K562 (cell line): Measurements from ENCODE around the gene YJU2. TPM values are rescaled to one million over a fixed set of nuclear protein-coding genes. Genes with fewer than 3 reads are reported as not detected.
A peak's percentile ranks its signal among the peaks of the same experiment; 100 is the strongest.

Source experiments
- CBFA2T3 ChIP-seq: fragments of 450-650 bp; IDR thresholded peaks from 2 replicates; pipeline ENCODE4 v1.6.1; 2017
- CC2D1A ChIP-seq: fragments of 450-650 bp; IDR thresholded peaks from 2 replicates; pipeline ENCODE4 v1.6.1; 2017; ENCODE audit warnings: mild to moderate bottlenecking
- CUX1 ChIP-seq: fragments of 200-800 bp; sonication (Bioruptor generic); IDR thresholded peaks from 2 replicates; pipeline ENCODE4 v1.6.1; 2016; ENCODE audit warnings: missing genetic modification characterization, missing compliant biosample characterization
- GTF3C2 ChIP-seq: IDR thresholded peaks from 3 replicates; pipeline ENCODE4 v1.6.1; 2011; ENCODE audit warnings: borderline replicate concordance, mild to moderate bottlenecking, moderate library complexity; ENCODE audit not compliant: insufficient read length; ENCODE audit errors: extremely low read depth
- IRF1 ChIP-seq: sonication (generic); formaldehyde crosslinking; IDR thresholded peaks from 2 replicates; pipeline ENCODE4 v1.8.0; 2022; ENCODE audit warnings: missing genetic modification reagents, mild to moderate bottlenecking, borderline replicate concordance
- NR2C2 ChIP-seq, 2 experiments: fragments of 200-800 bp in 1 of 2; sonication (Bioruptor generic) in 1 of 2; sonication (generic) in 1 of 2; formaldehyde crosslinking in 1 of 2; IDR thresholded peaks; 2 replicates each; pipeline versions ENCODE4 v1.6.1 to v1.8.0; 2016 to 2022; ENCODE audit warnings: mild to moderate bottlenecking in 1 of 2, missing compliant biosample characterization in 1 of 2, missing genetic modification characterization in 1 of 2, missing genetic modification reagents in 1 of 2
- RBM39 ChIP-seq: fragments of 200-400 bp; formaldehyde crosslinking; optimal IDR thresholded peaks from 2 replicates; pipeline ENCODE3; 2018; ENCODE audit warnings: low read depth, low read length
- SMAD1 ChIP-seq: fragments of 150-350 bp; IDR thresholded peaks from 2 replicates; pipeline ENCODE4 v1.6.1; 2014; ENCODE audit warnings: low read length, low read depth; ENCODE audit not compliant: partially characterized antibody
- SMC3 ChIP-seq: conservative IDR thresholded peaks from 2 replicates; pipeline ENCODE4 v1.6.1; 2011; ENCODE audit warnings: low read depth, low read length, improper control_type of control experiment; ENCODE audit not compliant: insufficient read depth
- ZNF280A ChIP-seq: fragments of 450-650 bp; IDR thresholded peaks from 2 replicates; pipeline ENCODE4 v1.6.1; 2018; ENCODE audit warnings: mild to moderate bottlenecking, low read depth; ENCODE audit not compliant: partially characterized antibody
- ZNF740 ChIP-seq, 3 experiments: fragments of 200-800 bp in 1 of 3; sonication (Bioruptor generic) in 1 of 3; sonication (generic) in 1 of 3; formaldehyde crosslinking in 1 of 3; IDR thresholded peaks; 2 replicates each; pipeline versions ENCODE4 v1.6.1 to v1.8.0; 2016 to 2022; ENCODE audit warnings: mild to moderate bottlenecking in 2 of 3, missing compliant biosample characterization in 2 of 3, missing genetic modification characterization in 2 of 3, missing genetic modification reagents in 1 of 3
- ZNF77 ChIP-seq: fragments of 250-450 bp; sonication (Bioruptor Pico); IDR thresholded peaks from 2 replicates; pipeline ENCODE4 v1.5.0; 2020
- ZSCAN29 ChIP-seq: fragments of 450-650 bp; IDR thresholded peaks from 2 replicates; pipeline ENCODE4 v1.6.1; 2017
- polyA plus RNA-seq, 8 experiments: library from polyadenylated mRNA; depleted of rRNA in 4 of 8; stranded (reverse) in 5 of 8; unstranded in 3 of 8; fragments of >200 nt; fragmentation: Nextera tagmentation in 2 of 8; fragmentation: Illumina TruSeq in 1 of 8; extraction: Ambion mirVana in 2 of 8; extraction: Trizol in 1 of 8; gene quantifications; 2 replicates each; pipeline versions ENCODE4 v1.2.1 to v1.2.3, GENCODE V29; 2011 to 2014; ENCODE audit warnings: inconsistent platforms in 1 of 8, missing spikeins in 1 of 8
- total RNA-seq, 7 experiments: library from RNA; depleted of rRNA in 6 of 7; stranded (reverse); fragments of >200 nt in 6 of 7; fragmentation: Illumina TruSeq in 2 of 7; extraction: Trizol in 2 of 7; gene quantifications; 2 replicates each; pipeline versions ENCODE4 v1.2.1 to v1.2.3, GENCODE V29; 2011 to 2021; ENCODE audit warnings: low replicate concordance in 1 of 7

The YJU2 gene
- total and polyA plus RNA-seq, 9 of the 15 experiments (the other 6 are each of a cell fraction or from before 2014, with no cell fraction given), result 0.41 to 34.9 (median 19.3) TPM

- TF ChIP-seq ZNF740 (CRISPR knock-in tag; IDR thresholded peaks at IDR 0.05) (no peak), ZNF740 (tag; IDR thresholded peaks at IDR 0.05) (no peak), ZSCAN29 (no peak), NR2C2 (CRISPR knock-in tag; IDR thresholded peaks at IDR 0.05) (0 out of 2 replicates have a peak, but pooled peaks have one; percentile 20), NR2C2 (tag; IDR thresholded peaks at IDR 0.05) (no peak), ZNF280A (no peak), RBM39 (no peak), IRF1 (CRISPR knock-in tag) (no peak), SMC3 (no peak), GTF3C2 (no peak), SMAD1 (no peak), CUX1 (CRISPR knock-in tag) (no peak), CBFA2T3 (0 out of 2 replicates have a peak, but pooled peaks have one; percentile 10), CC2D1A (0 out of 2 replicates have a peak, but pooled peaks have one; percentile 37), ZNF77 (no peak)
These were observed 49.0 kb upstream of the YJU2 start (continued) for GRCh38 chr19:4197625-4198466.
